Heart left ventricle (tissue), 13 donors: Measurements from ENCODE around the gene EPYC.

ENCODE experiments used
- POLR2A ChIP-seq, 2 donors: fragments of 450-650 bp; IDR thresholded peaks; one replicate each; pipeline ENCODE4 v1.6.1; 2017; ENCODE audit warnings: antibody characterized with exemption in 2 of 2, mild to moderate bottlenecking in 2 of 2, moderate library complexity in 2 of 2
- TF ChIP-seq, protein P1 (sequence below), 12 donors: fragments of 200-600 bp; sonication (generic) in 4 of 12; IDR thresholded peaks; one replicate each; pipeline versions ENCODE4 v1.5.0 to v1.8.0; 2018 to 2022; ENCODE audit warnings: antibody characterized with exemption in 12 of 12, mild to moderate bottlenecking in 5 of 12
- donor health status: ischemic (EF 13 %, LVEDD 7.1; RV severe dilation, severe dysfunction).
- donor health status: DM: no; HTN: yes; CAD: no.
- donor health status: DM: no; HTN: no; CAD: no.
- donor health status: ischemic (EF 25% LVEDD 6.9; RV normal size, moderate dysfunction).
- donor health status: ischemic (EF 25% LVEDD 5.7; RV mildly dilated, moderate dysfunction).
- donor health status: ischemic (EF 35%, LVEDD 5.7; RV mildly dilated, moderate dysfunction).
- donor health status: nonischemic (EF 11% LVEDD 7.7; RV severe dilation, severe dysfunction).
- donor health status: DM: yes; HTN: yes; CAD: no.
- donor health status: PGD.
- donor health status: ischemic (EF 29% LVEDD 5.4; RV normal size, mild dysfunction).
- donor health status: nonischemic (EF 23%, LVEDD 6.1; RV moderate dilation, normal function).

DNA sequence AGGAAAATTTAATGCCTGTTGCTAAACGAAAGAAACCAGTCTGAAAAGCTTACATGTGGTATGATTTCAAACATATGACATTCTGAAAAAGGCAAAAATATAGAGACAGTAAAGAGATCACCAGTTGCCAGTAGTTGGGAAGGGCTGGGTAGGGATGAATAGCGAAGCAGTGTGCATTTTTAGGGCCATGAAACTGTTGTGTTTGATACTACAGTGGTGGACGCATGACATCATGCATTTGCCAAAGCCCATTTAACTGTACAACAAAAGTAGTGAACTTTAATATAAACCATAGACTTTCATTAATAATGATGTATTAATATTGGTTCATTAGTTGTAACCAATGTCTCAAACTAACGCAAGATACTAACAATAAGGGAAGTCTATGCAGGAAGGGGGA is 14.7 kb upstream of the EPYC start:
- TF ChIP-seq, protein P1, sequence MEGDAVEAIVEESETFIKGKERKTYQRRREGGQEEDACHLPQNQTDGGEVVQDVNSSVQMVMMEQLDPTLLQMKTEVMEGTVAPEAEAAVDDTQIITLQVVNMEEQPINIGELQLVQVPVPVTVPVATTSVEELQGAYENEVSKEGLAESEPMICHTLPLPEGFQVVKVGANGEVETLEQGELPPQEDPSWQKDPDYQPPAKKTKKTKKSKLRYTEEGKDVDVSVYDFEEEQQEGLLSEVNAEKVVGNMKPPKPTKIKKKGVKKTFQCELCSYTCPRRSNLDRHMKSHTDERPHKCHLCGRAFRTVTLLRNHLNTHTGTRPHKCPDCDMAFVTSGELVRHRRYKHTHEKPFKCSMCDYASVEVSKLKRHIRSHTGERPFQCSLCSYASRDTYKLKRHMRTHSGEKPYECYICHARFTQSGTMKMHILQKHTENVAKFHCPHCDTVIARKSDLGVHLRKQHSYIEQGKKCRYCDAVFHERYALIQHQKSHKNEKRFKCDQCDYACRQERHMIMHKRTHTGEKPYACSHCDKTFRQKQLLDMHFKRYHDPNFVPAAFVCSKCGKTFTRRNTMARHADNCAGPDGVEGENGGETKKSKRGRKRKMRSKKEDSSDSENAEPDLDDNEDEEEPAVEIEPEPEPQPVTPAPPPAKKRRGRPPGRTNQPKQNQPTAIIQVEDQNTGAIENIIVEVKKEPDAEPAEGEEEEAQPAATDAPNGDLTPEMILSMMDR (IDR thresholded peaks at IDR 0.05), result no peak
- TF ChIP-seq POLR2A (IDR thresholded peaks at IDR 0.05), result no peak
